Measurements from ENCODE around the gene COPA. TPM values are rescaled to one million over a fixed set of nuclear protein-coding genes. Genes with fewer than 3 reads are reported as not detected.

The COPA gene
- total and polyA plus RNA-seq, 12 donors, result 48.2 to 122 (median 109) TPM

DNA sequence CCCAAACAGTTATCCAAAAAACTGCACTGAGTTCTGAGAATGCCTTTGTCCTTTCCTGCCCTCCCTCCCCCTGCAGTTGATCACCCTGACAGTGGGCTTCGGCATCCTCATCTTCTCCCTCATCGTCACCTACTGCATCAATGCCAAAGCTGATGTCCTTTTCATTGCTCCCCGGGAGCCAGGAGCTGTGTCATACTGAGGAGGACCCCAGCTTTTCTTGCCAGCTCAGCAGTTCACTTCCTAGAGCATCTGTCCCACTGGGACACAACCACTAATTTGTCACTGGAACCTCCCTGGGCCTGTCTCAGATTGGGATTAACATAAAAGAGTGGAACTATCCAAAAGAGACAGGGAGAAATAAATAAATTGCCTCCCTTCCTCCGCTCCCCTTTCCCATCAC lies 15.0 kb upstream of the COPA start:
- no peaks in the 10 kb centered on the region for H3K9me3 ChIP-seq
- no peak overlapping the region for H3K27ac ChIP-seq
- ATAC-seq (no peak), DNase-seq (no peak)
- 81 to 86% methylated on average over 4 of the region's 4 CpGs for WGBS, 2 donors
- H3K4me3 ChIP-seq, result no peak overlapping the region
- no peaks in the 10 kb centered on the region for H3K4me1 ChIP-seq
- H3K27me3 ChIP-seq, result no peaks in the 10 kb centered on the region
- peaks cover 0 to 82% (median 54%) of the 10 kb centered on the region in 9 donors for H3K36me3 ChIP-seq
- TF ChIP-seq, protein P1, sequence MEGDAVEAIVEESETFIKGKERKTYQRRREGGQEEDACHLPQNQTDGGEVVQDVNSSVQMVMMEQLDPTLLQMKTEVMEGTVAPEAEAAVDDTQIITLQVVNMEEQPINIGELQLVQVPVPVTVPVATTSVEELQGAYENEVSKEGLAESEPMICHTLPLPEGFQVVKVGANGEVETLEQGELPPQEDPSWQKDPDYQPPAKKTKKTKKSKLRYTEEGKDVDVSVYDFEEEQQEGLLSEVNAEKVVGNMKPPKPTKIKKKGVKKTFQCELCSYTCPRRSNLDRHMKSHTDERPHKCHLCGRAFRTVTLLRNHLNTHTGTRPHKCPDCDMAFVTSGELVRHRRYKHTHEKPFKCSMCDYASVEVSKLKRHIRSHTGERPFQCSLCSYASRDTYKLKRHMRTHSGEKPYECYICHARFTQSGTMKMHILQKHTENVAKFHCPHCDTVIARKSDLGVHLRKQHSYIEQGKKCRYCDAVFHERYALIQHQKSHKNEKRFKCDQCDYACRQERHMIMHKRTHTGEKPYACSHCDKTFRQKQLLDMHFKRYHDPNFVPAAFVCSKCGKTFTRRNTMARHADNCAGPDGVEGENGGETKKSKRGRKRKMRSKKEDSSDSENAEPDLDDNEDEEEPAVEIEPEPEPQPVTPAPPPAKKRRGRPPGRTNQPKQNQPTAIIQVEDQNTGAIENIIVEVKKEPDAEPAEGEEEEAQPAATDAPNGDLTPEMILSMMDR (IDR thresholded peaks at IDR 0.05), result no peak
- intact Hi-C loops (cut with DNase I), result no loop called here

DNA sequence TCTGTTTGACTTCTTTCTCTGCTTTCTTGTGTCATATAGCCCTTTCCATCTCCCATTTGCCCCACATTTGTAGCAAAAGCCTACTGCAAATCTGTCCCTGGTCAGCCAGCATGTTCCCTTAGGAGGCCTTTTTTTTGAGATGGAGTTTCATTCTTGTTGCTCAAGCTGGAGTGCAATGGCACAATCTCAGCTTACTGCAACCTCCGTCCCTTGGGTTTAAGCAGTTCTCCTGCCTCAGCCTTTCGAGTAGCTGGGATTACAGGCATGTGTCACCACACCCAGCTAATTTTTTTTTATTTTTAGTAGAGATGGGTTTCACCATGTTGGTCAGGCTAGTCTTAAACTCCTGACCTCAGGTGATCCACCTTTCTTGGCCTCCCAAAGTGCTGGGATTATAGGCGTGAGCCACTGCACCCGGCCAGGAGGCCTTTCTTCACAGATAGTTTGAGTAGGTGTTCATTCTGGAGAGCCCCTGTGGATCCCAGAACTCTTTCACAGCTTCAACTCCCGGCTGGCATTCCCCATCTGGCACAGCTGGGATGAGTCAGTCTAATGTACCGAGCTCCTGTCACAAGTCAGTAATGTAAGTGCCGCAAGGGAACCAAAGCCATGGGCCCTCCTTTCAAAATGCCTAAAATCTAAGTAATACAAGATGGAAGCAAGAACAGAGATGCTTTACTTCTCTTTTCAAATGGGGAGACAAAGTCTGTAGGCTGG lies 14.4 kb upstream of the COPA start:
- no peaks in the 10 kb centered on the region for H3K9me3 ChIP-seq
- 83 to 89% methylated on average over 7 of the region's 7 CpGs for whole genome bisulfite sequencing, 2 donors
- no peak overlapping the region for H3K27ac ChIP-seq
- intact Hi-C loops (cut with DNase I), result no loop called here
- peaks cover 0 to 88% (median 60%) of the 10 kb centered on the region in 9 donors for H3K36me3 ChIP-seq
- H3K4me1 ChIP-seq, result peaks cover 0 to under 1% (median 0%) of the 10 kb centered on the region in 9 donors
- TF ChIP-seq, protein P1 (IDR thresholded peaks at IDR 0.05), result no peak
- DNase-seq (no peak), ATAC-seq (peak in 2 of 8 donors; percentile 8 to 18)
- no peaks in the 10 kb centered on the region for H3K27me3 ChIP-seq
- no peak overlapping the region for H3K4me3 ChIP-seq

- peaks cover 0 to 17% (median 4%) of the 10 kb centered on the region in 9 donors for H3K4me1 ChIP-seq
- H3K27me3 ChIP-seq, result no peaks in the 10 kb centered on the region
- TF ChIP-seq, protein P1 (IDR thresholded peaks at IDR 0.05), result peak in 7 of 9 donors; percentile 31 to 53 (median 41)
- no peak overlapping the region for H3K27ac ChIP-seq
- H3K4me3 ChIP-seq, result no peak overlapping the region
- peaks cover 0 to 100% (median 88%) of the 10 kb centered on the region in 9 donors for H3K36me3 ChIP-seq
- DNase-seq (no peak), ATAC-seq (peak in 1 of 8 donors; percentile 34)
- intact Hi-C loops (cut with DNase I), result no loop called here
- H3K9me3 ChIP-seq, result no peaks in the 10 kb centered on the region
- WGBS, 2 donors, result 68 to 79% methylated on average over 5 of the region's 5 CpGs
Observed at GRCh38 chr1:160354388-160354985, 11.4 kb upstream of the COPA start.

GRCh38 chr1:160353223-160353622 lies 10.2 kb upstream of the COPA start:
- no peak for ATAC-seq

More at GRCh38 chr1:160353223-160353622, 10.2 kb upstream of the COPA start:
- Histone ChIP-seq H3K27ac (no peak overlapping the region), H3K27me3 (no peaks in the 10 kb centered on the region), H3K4me3 (no peak overlapping the region), H3K4me1 (peaks cover 0 to 17% (median 4%) of the 10 kb centered on the region in 9 donors), H3K36me3 (peaks cover 0 to 100% (median 93%) of the 10 kb centered on the region in 9 donors), H3K9me3 (no peaks in the 10 kb centered on the region)
- WGBS, 2 donors, result 93 to 97% methylated on average over 2 of the region's 2 CpGs
- intact Hi-C loops (cut with DNase I), result no loop called here
- no peak for DNase-seq
- TF ChIP-seq, protein P1 (IDR thresholded peaks at IDR 0.05), result no peak

Measured in heart right ventricle (tissue), 16 donors.